ENCODE data around the gene IGDCC3.

Gene IGDCC3

DNA sequence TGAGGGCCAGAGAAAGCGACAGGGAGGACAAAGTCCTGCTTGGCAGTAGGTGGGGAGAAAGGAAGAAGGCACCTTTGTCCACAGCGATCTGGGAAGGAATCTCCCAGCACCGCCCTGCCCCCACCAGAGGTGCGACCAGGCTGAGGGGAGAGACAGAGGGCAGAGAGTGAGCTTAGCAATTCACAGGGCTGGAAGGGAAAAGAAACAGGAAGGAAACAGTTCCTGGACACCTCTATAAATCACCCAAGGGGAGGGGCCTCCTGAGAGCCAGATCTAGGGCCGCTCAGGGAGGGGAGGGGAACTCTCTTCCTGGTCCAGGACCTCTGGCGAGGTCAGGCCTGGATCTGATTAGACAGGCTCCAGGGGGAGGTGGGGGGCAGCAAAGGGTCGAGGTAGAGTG is 37.9 kb downstream of the IGDCC3 start:
- no peak for DNase-seq (ENCODE audit: low spot score)

DNA sequence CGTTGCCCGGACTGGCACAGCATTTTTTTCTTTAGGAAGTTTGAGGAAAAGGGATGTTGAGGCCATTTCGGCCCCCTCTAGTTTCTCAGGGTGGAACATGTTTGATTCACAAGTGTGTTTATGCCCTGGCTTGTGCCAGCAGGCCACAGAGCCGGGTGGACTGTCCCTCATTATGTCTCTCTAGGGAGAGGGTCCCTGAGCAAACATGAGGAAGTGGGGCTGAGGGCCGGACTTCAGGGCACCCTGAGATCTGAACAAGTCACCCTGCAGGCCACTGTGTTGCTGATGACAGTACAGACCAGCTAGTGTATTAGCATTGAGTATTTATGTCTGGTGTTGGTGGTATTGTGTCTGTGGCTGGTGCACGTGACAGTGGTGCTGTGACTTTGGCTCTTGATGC is 38.4 kb downstream of the IGDCC3 start:
- no peak for DNase-seq (ENCODE audit: low spot score)

DNA sequence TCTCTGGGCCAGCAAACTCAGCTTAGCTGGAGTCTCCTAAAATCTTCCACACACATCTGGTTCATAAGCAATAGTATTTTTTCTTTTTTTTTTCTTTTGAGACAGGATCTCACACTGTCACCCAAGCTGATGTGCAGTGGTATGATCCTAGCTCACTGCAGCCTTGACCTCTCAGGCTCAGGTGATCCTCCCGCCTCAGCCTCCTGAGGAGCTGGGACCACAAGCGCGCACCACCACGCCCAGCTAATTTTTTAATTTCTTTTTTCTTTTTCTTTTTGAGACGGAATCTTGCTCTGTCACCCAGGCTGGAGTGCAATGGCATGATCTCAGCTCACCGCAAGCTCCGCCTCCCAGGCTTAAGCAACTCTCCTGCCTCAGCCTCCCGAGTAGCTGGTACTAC is 39.0 kb downstream of the IGDCC3 start:
- no peak for DNase-seq (ENCODE audit: low spot score)

DNA sequence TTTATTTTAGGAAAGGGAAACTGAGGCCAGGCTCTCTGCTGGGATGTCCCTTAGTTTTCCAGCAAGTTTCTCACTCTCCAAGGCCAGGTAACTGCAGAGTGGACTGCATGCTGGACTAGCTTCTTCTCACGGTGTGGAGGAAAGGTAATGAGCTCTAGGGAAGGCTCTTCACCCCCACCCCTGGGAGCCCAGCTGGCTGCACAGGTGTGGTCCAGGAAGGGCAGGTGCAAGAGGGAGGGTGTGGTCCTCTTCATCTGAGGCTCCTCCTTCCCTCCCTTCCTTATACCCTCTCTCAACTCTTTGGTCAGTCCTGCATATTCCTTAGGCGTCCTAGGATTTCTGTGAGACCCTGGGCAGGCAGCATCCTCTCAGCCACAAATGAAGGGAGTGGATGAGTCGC is 39.4 kb downstream of the IGDCC3 start:
- no peak for DNase-seq (ENCODE audit: low spot score)

DNA sequence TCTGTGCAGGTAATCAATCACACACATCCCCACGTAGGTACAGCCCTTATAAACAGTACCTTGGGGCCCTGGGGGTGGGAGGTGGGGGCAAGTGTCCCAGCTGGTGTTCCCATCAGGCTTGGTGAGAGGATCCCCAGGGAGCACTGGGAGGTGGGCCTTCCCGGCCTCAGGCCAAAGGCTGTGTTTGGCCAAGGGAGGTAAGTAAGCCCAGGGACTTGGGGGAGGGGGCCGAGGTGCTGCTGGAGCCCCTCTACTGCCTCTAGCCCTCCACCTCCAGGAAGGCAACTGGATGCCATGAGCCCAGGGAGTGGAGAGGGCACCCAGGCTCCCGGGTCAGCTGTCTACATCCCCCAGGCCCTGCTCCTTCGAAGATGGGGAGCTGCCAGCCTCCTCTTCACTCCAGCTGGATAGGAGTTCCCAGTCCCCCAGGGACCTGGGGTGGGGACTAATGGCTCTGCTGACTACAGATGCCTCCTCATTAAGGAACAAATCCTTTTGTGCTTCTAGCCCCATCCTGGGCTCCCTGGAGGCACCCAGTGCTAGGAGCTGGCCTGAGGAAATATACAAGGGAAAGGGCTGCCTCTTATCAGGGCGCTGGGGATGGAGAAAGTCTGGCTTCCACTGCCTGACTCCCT is 40.2 kb downstream of the IGDCC3 start:
- no peak for DNase-seq (ENCODE audit: low spot score)

DNA sequence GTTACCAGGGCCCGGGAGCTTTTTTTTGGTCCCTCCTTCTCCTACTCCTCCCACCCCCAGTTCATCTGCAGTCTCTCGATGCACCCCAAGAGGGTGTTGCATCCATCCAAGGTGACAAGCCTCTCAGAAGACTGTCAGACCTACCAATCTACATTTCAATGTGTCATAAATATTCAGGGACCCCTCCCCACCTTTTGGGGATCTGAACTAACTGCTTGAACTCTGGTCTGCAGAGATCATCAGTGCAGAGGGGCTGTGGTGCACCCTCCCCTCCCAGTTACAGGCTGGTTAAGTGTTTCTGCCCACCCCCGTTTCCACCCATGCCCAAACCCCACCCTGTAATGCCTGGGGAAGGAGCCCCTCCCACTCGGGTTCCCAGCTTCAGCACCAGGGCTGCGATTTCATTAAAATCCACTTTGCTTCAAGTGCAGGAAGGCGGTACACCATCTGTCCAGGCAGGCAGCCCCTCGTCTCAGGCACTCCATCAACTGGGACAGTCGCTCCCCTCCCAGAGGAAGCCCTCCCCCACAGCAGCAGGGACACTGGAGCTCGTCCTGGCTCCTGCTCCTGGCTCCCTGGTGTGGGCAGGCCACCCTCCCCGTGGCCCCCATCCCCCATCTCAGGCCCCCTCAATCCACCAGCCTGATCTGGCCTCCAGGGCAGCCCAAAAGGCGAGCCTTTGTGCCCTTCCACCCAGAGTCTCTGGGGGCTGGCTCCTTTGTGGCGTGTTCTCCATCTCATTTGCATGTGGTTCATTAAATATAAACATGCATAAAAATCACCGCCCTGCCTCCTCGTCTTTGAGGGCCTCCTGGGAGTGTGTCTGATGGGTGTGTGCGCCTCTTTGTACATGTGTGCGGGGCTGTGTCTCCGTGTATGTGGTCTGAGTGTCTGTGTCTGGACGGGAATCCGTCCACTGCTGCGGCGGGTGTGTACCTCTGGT is 41.0 kb downstream of the IGDCC3 start:
- DNase-seq (ENCODE audit: low spot score) = no peak

DNA sequence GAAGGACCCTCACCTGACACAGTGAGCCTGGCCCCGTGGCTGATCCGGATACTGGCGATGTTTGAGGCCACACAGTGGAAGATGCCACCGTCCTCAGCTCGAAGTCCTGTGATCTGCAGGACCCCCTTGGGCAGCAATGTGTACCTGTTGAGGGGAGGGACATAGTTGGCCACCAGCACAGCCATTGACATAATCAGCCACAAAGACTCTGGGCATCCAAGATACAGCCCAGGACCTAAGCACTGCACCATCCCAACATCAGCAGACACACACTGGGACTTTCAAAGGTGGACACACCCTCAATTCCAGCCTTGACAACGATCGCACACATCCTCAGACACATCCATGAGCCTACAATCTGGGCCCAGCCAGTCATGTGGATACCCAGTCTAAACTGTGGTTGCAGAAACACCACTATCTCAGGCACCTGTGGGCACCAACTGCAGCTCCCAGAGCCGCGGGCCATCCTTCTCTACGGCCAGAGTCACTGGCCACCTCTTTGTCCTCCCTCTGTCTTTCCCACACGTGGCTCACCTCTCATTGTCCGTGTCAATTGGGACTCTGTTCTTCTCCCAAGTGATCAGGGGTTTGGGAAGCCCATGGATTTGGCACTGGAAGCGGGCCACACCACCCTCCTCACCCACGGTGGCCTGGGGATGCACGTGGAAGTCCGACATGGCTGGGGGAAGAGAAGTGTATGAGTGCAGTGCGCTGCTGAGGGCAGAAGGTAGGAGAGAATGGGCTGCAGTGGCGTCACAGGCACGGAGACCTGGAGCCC is 42.3 kb downstream of the IGDCC3 start:
- no peak for DNase-seq (ENCODE audit: low spot score)

DNA sequence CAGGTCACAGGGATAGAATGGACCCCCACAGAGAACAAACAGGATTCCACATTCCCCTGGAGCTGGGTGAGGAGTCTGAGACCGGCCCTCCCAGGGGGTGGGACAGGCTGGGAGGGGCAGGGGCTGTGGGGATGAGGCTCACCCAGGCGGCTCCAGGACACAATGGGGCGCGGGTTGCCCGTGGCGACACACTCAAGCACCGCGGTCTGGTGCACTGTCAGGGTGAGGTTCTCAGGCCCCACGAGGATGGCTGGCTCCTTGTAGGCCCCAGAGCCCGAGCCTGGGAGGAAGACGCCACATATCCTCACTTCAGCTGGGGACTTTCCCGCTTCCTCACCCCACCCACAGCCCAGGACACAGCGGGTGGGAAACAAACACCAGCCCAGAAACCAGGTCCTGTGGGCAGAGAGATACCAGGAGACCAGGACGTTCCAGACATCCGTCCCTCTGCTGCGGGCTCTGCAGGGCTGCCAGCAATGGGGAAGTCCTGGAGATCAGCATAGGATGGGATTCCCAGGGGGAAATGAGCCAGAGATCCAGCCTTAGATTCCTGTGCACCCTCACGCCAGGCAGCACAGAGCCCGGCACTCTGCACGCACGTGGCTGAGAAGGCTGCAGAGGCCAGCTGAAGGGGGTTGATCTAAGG is 43.1 kb downstream of the IGDCC3 start:
- DNase-seq (ENCODE audit: low spot score) = no peak

DNA sequence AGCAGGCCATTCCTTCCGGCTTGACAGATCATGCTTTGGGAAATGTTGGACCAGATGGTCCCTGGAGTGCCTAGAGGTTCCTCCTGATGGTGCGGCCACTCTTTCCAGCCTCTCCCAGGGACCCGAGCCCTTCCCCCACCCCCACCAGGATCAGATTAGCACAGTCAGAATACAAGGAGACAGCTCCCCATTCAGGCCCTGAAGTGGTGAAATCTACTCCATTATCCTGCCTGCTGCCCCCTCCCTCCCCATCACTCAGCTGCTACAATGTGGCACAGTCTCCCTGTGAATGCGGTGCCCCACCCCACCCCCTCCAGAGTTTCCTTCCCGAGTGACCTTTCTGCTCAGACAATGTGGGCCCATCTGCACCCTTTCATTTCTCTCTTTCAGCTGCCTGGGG is 43.9 kb downstream of the IGDCC3 start:
- DNase-seq (ENCODE audit: low spot score) = no peak

DNA sequence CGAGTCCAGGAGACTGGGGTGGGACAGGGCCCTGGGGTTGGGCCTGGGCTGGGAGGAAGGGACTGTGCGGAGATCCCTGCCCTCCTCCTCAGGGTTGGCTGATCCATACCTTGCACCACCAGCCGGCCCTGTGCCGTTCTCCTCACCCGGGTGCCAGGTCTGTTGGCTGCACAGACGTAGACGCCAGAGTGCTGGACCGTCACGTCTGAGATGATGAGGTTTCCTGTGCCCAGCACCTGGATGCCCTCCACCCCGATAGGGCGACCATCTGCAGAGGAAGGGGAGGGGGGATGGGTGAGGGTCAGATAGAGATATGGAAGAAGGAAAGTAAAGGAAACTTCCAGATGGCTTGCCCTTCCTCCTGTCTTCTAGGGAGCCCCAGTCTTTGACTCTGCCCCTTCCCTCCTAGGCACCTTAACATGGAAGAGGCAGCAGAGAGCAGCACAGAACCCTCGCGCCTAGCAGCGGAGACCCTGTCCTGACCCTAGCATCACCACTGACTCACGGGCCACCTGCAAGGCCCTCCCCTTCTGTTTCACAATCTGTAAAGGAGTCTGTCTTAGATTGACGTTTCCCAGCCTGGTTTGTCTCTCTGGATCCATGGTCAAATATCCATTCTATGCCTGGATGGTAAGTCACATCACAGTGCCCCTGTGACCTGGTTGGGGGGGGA is 44.5 kb downstream of the IGDCC3 start:
- DNase-seq (ENCODE audit: low spot score) = no peak

DNA sequence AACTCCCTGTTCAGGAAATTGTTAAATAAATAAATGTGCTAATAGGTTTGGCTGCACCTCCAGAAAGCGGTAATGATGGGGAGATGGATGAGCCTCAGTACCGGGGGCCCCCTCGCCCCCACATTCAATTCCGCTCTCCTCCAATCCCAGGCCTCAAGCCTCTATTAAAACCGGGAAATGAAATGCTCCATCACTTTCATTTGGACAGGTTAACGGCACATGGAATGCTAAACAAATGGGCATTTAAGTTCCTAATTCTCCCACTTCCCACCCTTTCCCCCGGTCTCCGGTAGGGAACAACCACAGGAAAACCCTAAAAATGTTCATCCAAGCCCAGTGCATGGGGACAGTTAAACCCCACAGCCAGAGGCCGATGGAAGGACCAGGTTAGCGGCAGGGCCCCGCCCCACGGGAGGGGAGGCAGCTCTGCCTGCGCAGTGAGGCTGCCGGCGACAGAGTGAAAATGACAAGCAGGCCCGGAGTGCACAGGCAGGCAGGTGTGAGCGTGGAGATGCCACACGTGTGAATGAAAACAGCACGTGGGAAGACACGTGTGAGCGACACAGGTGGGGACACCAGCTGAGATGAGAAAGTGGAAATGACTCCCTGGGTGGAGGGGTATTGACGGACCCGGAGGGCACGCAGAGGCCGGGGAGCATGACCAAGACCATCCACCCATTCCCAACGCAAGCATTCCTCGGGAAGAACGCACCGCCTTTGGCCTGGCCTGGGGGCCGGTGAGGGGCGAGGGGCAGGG is 45.2 kb downstream of the IGDCC3 start:
- no peak for DNase-seq (ENCODE audit: low spot score)

DNA sequence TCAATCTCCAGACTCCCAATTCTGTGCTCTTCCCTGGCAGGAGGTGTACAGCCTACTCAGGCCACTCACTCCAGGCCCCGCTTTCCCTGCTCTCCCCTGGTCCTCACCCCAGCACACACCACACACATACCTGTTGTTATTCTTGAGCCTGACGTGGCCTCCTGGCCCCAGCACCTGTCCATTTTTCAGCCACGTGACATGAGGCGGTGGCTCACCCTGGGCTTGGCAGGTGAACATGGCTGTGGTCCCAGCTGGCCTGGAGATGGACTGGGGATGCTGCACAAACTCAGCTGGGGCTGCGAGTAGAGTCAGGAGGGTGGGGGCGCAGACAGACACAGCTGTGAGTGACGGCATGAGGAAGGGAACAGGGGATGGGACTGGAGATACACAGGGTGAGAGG is 46.0 kb downstream of the IGDCC3 start:
- no peak for DNase-seq (ENCODE audit: low spot score)

DNA sequence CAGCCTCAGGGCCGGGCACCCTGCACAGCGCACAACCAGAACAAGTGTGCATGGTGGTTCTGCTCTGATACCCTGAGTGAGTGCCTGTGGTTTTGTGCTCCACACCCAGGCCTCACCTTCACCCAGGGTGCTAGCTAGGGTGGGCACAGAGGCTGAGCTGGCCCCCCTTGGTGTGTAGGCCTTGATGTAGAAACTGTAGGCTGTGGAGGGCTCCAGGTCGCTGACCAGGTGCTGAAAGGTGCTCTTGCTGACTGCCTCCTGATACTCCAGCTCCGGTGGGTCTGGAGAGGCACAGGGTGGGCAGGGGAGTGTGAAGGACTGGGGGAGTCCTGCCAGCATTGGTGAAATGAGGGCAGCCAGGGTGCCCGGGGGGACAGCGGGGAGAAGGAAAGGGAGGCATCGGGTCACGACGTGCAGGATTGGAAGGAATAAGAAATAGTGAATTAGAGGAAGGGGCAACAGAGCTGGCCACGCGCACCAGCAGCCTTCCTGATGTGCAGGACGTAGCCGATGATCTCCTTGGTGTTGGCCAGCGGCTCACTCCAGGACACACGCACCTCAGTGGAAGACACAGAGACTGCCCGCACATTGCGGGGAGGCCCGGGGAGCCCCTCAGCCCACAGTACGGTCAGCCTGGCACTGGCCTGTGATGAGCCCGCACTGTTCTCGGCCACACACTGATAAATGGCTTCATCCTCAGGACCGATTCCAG is 46.7 kb downstream of the IGDCC3 start:
- DNase-seq (ENCODE audit: low spot score) = no peak

DNA sequence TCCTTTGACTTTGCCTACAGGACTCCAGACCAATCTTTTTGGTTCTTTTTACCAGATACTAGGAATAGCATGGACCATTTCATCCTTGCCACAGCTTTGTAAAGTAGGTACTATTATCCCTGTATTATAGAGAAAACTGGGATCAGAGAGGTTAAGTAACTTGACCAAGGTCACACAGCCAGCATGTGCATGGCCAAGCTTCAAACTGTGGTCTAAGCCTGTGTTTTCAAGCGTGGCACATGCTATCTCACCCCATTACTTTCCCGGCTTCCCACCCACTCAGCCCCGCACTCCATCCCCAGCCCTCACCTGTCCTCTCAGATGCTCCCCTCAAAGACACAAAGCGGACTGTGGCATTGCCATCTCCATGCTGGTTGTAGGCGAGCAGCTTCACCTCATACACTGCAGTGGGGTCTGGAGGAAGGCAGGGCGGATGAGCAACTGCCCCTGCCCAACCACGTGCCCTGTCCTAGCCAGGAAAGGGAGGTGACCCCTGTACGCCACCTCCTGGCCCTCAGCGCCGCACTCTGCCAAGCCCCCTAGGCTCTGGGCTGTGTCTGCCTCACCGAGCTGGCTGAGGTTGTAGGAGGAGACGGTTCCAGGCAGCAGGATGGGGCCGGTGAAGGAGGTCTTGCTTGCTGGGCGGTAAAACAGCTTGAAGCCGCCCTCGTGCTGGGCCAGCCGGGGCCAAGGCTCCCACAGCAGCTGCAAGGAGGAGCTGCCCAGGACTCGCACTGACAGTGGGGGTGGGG is 47.6 kb downstream of the IGDCC3 start:
- DNase-seq (ENCODE audit: low spot score) = no peak

DNA sequence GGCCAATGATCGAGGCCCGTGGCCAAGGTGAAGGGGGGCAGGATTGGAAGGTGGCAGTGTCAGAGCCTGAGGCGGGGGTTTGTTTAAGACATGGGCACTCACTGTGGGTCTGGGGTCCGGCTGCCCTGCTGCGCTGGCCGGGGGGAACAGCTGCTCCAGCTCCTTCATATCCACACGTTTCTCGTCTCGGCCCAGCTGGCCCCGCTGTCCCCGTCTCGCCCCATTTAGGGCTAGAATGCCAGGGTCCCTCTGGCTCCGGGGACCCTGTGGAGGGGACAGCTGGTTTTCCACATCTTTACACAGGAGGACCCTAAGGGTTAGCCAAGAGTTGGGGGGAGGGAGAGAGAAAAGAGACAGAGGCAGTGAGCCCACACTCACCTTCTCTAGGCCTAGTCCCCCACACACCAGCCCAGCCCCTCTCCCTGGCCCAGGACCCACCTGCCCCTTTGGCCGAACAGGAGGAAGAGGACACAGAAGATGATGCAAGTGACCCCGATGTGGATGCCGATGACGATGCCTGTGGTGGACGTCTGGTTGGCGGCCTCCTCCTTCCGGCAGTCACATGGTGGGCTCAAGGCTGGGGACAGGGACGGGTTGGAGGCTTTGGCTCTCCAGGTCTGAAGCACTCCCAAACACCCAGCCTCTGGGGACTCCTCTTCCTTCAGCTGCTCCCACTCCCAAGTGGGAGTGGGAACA is 48.4 kb downstream of the IGDCC3 start:
- DNase-seq (ENCODE audit: low spot score) = no peak

DNA sequence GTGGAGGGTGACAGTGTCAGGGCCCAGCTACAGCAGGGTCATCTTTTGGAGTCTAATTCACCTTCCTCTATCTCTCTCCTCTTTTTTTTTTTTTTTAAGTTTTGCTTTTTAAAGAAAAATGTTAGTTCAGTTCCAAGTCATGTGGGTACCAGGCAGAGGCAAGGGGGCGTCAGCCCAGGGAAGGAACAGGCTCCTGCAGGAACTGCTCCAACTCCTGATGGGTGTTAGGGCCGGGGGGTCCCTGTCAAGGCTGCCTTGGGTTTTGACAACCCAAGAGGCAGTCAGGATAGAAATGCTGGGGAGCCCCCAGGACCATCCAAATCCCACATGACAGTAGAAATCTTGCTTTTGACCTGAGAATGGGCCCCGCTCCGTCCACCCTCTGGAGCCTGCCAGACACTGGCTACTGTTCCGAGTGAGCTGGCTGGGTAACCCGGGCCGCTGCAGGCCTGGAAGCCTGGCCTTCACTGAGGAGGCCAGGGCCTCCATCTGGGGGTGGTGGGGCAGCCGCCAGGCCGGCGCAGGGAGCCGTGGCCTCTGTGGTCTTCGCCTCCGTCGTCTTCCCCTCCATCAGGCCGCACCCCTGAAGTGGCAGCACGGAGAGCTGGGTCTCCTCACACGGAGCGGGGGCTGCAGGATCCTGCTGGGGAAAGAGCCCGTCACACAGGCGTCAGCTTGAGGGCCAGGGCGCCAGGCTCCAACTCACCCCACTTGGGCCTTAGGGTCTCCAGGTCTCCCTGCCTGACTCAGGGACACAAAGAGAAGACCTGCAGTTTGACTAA is 49.1 kb downstream of the IGDCC3 start:
- DNase-seq (ENCODE audit: low spot score) = no peak

DNA sequence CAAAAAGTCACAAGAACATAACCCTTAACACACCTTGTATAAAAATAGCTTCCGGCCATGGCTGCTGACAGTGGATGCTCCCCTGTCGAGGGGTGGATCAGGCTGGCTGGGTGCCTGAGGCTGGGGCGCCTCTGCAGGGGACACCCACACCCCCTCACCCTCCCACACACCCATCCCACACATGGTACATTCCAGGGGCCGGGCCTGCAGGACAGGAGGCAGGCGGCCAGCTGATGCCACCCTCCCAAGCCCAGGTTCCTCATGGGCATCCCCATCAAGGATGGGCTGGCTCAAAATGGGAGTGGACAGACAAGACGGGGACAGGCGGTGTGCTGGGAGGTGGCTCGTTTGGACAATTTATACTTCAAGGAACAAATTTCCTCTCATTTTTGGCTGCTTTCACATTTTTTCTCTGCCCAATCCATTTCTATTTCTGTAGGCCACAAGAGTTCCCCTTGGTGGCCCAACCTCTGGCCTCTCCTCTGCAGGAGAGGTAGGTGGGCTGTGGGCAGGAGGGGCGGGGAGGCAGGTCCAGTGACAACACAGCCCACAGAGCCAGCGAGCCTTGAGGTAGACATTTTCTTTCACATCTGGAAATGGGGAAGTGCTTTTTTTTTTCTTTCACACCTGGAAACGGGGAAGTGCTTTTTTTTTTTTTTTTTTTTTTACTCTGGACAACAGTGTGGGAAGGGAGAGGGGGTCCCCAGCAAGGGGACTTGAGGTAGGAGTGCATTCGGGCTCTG is 50.0 kb downstream of the IGDCC3 start:
- no peak for DNase-seq (ENCODE audit: low spot score)

Measured in activated CD4-positive, alpha-beta T cell treated with anti-CD3 and anti-CD28 coated beads, Interleukin-2, Interleukin-4, amounts not matched to agents 100 ng/mL and 50 ng/mL, durations not matched to agents 16 hours and 8 hours (primary cell).